Stimulated activated CD8-positive, alpha-beta memory T cell treated with anti-CD3 and anti-CD28 coated beads, Interleukin-15, amount 100 ng/mL, for 48 hours (primary cell): ENCODE results near the gene KIF16B.
"Not testable (repeated sequence)": the region's sequence is repeated elsewhere in the genome, so short reads cannot be mapped to it uniquely, and the experiment has no call there.

ENCODE experiments used
- DNase-seq, 2 donors: peaks; one replicate each; pipeline ENCODE4 v3.0.0-alpha.2; 2020; ENCODE audit warnings: low read depth in 2 of 2

Gene KIF16B

DNA sequence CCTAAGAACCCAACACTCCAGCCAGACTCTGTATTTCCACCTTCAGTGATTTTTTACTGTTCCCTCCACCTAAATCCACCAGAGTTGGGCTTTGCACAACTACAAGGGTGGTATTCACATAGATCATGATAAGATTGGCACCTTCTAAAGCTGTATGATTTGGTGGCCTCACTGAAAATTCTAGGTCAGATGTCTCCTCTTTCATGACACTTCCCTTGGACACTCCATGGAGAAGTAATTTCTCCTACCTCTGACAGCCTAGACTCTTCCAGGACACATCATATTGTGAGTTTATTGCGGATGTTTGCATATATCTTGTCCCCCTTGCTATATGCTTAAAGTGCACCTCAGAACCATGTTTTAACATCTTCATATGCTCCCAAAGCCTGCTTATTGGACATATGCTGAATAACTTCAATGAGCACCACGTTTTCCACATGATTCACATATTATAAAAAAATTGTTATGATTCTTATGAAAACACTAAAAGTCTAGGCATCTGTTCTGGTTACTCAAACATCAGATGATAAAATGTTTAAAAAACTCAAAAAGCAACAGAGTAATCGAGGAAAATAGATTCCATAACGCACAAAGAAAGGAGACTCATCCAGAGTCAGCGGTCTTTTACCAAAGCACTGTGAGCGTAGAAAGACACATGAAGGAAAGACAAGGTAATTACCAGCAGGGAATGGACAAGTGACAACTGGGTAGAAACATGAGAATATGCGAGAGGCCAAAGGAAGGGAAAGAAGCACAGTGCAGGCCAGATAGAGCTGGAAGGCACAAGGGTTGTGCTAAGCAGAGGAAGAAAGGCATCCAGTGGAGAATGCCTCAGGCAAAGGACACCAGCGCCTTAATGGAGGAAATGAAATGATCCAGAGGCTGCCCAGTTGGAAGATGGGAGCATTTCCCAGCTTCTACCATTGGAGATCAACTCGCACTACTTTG is 46.5 kb downstream of the KIF16B start:
- DNase-seq = no peak

DNA sequence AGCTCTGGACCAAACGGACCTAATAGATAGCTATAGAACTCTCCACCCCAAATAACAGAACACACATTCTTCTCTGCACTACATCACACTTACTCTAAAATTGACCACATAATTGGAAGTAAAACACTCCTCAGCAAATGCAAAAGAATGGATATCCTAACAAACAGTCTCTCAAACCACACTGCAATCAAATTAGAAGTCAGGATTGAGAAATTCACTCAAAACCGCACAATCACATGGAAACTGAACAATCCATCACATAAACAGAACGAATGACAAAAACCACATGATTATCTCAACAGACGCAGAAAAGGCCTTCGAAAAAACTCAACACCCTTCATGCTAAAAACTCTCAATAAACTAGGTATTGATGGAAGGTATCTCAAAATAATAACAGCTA is 50.6 kb downstream of the KIF16B start:
- DNase-seq = not testable (repeated sequence)

DNA sequence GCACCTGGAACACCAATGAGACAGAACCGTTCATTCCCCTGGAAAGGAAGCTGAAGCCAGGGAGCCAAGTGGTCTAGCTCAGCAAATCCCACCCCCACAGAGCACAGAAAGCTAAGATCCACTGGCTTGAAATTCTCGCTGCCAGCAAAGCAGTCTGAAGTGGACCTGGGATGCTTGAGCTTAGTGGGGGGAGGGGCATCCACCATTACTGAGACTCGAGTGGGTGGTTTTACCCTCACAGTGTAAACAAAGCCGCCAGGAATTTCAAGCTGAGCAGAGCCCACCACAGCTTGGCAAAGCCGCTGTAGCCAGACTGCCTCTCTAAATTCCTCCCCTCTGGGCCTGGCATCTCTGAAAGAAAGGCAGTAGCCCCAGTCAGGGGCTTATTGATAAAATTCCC is 53.1 kb downstream of the KIF16B start:
- no peak for DNase-seq

DNA sequence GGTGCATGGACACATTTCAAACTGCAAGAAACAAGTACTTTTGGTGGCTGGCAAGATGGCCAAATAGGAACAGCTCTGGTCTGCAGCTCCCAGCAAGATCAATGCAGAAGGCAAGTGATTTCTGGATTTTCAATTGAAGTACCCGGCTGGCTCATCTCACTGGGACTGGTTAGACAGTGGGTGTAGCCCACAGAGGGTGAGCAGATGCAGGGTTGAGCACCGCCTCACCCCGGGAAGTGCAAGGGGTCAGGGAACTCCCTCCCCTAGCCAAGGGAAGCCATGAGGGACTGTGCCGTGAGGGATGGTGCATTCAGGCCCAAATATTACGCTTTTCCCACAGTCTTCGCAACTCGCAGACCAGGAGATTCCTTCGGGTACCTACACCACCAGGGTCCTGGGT is 53.6 kb downstream of the KIF16B start:
- not testable (repeated sequence) for DNase-seq

DNA sequence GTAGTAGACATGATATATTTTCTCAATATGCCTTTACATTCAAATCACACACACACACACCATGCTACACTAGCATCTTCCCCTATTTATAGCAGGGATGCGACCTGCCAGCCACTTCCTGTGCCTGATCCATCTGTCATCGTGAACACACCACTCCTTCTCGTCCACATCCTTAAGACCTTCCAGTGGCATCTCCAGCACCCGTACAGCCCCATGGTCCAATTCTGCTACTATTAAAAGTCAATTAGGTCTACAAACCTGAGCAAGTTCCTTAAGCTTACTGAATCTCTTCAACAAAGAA is 54.5 kb downstream of the KIF16B start:
- no peak for DNase-seq

DNA sequence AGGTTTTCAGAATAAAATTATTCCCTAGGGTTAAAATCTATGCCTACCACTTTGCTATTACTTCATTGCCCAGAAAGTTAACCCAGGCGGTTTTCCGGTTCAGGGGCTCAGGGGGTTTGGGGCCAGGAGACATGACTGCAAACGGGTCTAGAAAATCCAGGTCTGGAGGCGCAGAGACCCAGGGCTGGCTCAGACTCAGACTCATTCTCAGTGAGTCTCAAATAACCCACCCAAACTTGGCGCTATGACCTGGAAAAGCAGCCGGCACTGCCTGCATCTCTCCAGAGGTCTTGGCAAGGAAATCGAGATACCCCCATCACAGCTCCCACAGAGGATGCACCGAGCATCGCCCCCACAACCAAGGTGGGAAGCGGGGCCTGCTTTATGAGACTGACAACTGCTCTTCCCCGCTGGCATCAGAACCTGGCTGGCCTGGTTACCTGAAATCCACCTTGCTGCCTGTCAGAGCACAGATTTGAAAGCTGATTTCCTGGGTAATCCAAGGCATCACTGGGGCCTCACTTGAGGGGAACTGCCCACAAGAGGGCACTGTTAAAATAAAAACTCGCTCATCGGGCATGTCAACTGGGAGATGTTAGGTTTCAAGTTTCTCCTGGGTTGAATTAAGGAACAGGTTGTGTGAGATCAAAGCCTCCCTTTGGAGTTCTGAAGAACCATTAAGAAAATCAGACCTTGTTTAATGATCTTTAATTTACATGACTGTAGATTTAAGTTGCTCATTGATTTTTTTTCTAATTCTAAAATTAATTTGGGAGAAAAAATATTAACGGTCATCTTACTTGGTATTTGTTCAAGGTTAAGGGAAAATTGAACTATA is 55.1 kb downstream of the KIF16B start:
- no peak for DNase-seq

DNA sequence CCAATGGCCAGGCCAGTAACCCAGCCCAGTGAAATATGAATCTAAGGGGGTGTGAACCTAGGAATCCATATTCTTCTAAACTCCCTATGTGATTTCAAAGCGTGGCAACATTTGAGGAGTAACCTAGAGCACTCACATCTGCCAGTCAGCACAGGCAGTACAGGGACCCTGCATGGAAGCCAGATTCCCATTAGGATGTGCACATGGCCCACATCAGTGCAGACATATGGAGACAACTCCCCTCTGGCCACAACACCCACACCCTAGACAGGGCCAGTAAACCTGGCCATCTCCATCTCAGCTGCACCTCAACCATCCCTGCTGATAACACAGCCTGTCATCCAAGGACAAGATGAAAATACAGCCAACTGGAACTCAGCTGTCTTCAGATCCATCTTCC is 56.5 kb downstream of the KIF16B start:
- DNase-seq = no peak

DNA sequence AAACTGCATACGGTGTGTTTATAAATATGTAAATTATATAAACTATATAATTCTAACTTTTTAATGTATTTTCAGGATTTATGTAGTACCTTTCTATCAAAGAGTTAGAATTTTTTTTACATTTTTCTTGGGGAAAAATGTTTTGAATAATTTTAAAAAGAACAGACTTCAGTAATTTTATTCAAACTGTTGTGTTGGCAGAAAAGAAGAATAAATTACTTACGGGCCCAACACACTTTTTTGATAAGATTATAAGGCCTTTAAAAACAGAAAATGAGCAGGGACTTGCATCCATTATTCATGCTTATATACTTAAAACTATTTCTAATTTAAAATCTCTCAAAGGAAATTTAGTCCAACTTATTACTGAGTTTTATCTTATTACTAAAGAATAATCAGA is 58.2 kb downstream of the KIF16B start:
- DNase-seq = no peak

DNA sequence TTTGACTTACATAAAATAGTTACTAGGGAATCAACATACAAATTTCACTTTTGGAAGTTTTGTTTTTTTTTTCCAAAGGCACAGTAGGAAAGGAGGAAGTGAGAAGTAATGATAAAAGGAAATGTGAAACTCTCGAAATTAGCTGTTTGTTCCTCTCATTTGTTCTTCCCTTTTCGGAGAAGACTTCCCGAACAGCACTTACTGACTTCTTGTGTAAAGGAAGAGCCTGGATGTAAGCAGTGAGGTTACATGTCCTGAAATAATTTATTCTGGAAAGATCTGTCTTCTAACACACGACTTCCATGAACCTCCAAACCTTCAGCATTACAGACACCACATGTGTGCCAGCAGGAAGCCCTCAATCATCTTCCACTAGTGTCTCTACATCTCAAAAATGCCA is 59.1 kb downstream of the KIF16B start:
- no peak for DNase-seq

DNA sequence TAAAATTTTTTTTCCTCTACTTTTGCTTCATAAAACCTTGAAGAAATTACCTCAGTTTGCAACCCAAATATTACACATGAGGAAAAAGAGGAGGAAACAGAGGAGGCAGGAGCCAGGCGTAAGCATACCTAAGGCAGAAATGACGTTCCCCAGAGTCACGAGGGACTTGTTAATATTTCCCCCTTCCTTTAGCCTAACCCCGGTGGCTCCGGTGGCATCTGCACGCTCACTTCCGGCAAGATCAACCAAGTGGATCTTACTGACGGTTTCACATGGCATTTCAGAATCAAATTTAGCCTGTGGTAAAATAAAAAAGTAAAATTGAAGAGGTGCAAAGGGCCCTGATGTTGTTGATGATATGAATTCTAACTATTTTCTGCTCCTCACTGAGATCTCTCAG is 67.4 kb downstream of the KIF16B start:
- DNase-seq = no peak

DNA sequence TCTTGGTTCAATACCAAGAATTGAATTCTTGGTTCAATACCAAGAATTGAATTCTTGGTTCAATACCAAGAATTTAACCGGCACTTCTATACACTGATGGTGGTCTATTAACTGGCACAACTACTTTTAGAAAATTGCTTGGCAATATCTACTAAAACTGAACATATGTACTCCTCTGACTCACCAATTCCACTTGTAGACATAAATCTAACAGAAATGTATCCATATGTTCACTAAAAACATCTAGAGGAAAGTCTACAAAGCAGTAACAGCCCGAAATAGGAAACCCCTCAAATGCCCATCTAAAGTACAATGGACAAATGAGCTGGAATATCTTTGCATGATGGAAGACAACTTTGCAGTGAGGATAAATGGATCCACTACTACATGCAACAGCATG is 71.9 kb downstream of the KIF16B start:
- DNase-seq = no peak

DNA sequence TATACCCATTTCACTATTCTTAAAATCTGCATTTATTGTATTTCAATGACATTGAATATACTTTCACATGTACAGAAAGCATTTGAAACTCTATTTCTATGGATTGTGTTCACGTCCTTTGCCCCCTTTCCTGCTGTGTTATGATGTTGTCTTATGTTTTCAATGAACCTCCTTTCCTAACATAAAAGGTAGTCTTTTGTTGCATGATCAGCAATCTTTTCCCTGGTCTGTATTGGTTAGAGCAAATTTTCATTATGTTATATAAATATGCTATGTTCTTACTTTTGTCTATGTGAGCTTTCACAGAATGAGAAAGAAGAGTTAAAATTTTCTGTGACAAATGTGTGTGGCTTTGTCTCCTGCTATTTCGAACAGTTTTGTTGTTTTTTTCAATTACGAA is 73.1 kb downstream of the KIF16B start:
- no peak for DNase-seq

DNA sequence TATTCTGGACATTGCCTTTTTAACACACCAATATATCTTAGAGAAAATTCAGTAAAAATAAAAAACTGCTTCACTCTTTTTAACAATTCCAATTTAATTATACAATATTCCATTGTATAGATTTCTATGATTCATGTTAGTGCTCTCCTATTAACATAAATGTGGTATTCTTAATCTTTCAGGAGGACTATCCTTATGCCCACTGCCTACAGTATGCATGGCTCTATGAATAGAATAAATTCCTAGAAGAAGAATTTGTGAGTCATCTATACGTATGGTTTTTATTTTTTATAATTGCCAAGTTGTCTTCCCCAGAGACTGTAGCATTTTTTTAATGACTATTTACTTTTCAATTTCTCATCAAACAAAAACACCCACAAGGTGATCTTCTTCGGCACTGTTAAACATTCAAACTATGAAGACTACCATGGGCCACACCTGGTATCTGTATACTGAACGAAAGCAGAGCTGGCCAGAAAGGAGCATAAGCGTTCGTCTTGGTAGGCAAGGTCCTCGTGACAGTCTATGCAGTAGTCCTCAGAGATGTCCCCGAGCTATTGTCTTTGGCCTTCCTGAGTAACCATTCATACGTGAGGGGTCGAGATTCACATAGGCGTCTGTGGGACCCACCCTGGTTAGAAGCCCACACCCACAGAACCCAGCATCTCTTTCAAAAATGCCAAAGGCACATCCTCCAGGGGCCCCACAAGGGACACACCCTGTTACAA is 74.6 kb downstream of the KIF16B start:
- no peak for DNase-seq

DNA sequence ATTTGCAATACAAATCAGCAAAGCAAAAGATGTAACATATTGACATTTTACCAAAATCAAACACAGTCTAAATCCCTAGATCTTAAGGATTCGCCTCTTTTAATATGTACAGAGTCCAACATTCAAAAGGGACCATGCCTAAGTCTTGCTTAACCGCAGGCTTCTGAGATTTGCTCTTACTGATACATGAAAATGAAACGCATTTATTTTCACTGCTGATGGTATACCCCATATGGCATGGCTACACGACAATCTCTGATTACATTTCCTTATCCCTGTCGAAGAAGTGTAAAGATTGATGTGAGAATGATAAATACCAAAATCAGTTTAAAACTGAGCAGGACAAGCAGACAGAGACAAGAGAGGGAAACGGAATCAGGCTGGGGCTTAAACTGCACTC is 75.4 kb downstream of the KIF16B start:
- no peak for DNase-seq

DNA sequence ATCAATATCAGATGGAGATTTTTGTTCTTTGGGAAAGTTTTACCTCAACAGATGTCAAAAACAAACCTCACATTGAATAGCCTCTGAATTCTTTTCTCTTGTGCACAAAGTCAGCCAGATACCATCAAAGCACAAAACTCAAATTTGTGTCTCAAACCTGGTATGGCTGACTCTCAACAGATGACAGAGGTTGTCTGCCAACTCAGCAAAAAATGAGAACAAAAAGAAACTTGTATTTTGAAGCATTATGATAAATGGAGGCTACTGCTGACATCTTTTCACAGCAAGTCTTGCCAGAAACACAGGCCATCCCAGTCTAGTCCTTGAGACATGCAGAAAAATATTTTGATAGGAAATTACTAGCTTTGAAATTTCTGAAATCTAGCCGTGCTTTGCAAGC is 79.8 kb downstream of the KIF16B start:
- no peak for DNase-seq

DNA sequence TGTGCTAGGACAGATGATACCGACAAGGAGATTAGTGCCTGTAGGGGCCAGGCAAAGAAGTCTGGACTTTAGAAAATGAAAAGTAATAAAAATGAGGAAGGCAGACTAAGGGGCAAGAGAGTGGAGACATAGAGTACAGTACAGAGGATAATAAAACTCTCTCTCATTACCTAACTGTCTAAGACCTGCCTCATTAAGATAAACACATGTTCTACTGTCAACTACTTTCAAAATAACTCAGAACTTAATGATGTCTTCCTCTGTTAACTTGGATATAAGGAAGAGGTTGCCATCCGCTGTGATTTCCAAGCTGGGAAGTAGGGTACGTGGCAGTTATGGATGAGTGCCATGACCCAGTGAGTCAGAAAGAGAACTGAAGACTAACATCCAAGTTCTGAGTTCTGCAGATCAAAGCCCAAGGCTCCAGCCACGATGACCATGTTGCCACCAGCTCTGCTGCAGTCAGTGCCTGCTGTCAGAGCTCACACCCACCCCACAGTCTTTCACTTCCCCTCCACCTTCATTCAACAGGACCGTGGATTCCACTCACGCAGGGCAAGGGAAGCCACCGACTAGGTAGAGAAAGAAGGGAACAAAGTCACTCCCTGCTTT is 81.8 kb downstream of the KIF16B start:
- DNase-seq = no peak

DNA sequence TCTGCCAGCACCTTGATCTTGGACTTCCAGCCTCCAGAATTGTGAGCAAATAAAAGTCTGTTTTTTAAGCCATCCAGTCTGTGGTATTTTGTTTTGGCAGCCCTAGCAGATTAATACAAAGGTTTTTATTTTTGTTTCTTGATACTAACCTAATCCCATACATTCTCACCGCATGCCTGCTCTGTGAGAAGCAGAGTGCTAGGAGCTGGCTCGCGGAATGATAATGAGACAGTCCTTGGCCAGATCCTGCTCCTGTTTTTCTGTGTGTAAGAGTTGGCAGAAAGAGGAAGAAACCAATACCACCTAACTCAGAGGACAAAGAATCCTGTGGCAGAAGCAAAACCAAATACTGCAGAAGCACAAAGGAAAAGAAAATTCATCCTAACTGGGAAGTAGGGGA is 82.6 kb downstream of the KIF16B start:
- DNase-seq = no peak

DNA sequence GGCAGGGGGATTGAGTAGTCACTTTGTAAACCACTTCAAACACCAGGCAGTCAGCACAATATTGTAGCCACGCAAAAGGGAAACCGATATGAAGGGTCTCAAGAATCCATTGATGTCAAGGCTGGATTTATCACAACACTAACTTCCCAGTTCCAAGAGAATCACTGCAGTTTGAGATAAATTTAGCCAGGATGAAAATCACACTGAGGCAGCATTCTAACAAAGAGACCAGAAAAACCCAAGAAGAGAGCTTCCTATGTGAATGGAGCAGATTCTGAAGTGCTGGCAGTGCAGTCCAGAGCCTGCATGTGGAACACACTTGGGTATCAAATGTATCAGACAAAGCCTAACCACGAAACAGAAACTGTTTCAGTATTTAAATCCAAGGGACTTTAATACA is 84.6 kb downstream of the KIF16B start:
- DNase-seq = no peak

DNA sequence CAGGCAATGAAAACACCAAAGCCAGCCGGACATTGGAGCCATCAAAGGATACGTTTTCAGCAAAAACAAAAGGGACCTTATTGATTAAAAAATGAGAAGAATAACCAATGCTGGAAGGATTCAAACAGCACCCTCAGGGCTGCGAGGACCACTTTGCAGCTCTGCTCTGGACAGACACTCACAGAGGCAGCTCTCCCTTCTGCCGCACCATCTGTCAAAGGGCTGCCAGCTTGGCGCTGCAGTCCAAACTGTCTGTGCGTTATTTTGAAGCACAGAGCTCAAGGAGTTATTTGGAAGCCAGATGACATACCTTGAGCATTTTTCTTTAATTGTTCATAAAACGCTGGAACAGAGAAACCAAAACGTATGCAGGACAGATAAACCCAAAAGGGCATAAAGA is 85.2 kb downstream of the KIF16B start:
- no peak for DNase-seq

DNA sequence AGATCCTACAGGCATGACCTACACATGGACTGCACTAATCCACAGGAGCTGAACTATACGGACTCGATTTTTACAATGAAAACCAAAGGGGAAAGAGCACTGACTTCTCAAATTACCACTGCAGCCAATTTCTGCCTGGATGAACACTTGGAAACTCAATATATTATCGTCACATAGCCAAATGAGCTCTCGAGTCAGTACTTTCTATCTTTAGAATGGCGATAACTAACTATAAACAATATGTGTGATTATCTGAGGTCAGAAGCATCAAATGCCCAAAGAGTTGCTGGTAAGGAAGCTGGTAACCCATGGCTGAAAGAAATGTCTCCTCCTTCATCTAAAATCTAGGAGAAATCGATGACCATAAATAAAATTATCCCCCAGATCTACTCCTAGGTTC is 86.7 kb downstream of the KIF16B start:
- DNase-seq = no peak

DNA sequence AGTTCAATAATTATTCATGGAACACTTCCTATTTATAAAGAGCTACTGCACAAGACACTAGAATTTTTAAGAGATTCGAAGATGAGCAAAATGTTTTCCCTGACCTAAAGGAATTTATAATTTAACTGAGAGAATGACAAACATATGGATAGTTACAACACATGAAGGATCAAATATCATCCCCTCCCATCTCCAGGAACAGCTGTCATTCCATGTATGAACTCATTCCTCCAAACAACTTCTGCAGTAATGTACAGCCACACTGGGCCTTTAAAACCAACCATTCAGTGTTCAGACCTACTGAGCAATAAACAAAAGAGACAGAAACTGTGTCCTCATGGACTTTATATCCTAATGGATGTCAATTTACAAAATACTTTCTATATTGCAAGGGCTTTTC is 87.8 kb downstream of the KIF16B start:
- DNase-seq = no peak

DNA sequence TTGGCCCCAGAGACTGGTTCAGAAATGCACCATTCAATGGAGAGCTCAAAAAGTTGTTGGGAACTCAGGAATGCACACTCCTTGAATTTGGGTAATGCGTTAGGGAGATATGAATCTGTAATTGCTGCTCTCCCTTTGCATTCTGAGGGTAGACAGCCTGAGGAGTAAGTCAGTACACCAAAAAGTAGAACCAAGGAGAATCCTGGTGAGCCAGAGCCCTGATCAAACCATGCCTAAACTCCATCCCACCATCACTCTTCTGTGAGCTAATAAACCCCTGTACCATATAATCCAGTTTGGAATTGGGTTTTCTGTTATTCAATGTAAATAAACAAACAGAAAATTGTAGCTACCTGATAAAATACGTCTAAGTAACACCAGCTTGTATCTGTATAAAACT is 90.2 kb downstream of the KIF16B start:
- DNase-seq = no peak
